ENCODE measurements around the gene CDKL4. TPM values are rescaled to one million over a fixed set of nuclear protein-coding genes. Genes with fewer than 3 reads are reported as not detected.
"Not testable (repeated sequence)": the region's sequence is repeated elsewhere in the genome, so short reads cannot be mapped to it uniquely, and the experiment has no call there.

The CDKL4 gene
- total RNA-seq, 1 donor from 2014 or later: 2.0 TPM

DNA sequence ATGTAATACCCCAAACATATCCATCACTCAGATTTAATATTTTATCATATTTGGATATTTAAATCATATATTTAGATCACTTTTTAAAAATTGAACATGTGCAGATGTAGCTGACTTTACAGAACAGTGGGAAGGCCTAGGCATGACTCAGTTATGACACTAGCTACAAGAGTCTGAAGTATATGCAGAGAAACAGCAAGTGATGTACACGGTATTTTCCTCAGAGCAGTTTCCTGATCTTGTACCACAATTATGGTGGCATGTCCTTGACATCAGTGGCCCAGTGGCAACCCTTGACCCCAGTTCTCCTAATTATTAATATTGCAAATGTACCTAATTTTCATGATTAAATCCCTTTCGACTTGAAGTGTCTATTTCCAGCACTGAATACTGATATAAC lies 28.2 kb downstream of the CDKL4 start:
- Mint-ChIP-seq H3K4me1 (ENCODE audit: low read depth) (no peaks in the 10 kb centered on the region), H3K27ac (no peak overlapping the region), H3K27me3 (no peaks in the 10 kb centered on the region), H3K9me3 (ENCODE audit: low read depth) (no peaks in the 10 kb centered on the region), H3K4me3 (ENCODE audit: low read depth) (no peak overlapping the region), H3K36me3 (ENCODE audit: insufficient read depth) (no peaks in the 10 kb centered on the region)
- TF ChIP-seq, protein P1, sequence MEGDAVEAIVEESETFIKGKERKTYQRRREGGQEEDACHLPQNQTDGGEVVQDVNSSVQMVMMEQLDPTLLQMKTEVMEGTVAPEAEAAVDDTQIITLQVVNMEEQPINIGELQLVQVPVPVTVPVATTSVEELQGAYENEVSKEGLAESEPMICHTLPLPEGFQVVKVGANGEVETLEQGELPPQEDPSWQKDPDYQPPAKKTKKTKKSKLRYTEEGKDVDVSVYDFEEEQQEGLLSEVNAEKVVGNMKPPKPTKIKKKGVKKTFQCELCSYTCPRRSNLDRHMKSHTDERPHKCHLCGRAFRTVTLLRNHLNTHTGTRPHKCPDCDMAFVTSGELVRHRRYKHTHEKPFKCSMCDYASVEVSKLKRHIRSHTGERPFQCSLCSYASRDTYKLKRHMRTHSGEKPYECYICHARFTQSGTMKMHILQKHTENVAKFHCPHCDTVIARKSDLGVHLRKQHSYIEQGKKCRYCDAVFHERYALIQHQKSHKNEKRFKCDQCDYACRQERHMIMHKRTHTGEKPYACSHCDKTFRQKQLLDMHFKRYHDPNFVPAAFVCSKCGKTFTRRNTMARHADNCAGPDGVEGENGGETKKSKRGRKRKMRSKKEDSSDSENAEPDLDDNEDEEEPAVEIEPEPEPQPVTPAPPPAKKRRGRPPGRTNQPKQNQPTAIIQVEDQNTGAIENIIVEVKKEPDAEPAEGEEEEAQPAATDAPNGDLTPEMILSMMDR (IDR thresholded peaks at IDR 0.05; ENCODE audit: unreplicated experiment): no peak
- no peak for DNase-seq (ENCODE audit: low spot score, unreplicated experiment)

GRCh38 chr2:39213015-39213414 lies 30.8 kb downstream of the CDKL4 start:
- Mint-ChIP-seq H3K9me3 (ENCODE audit: low read depth) (no peaks in the 10 kb centered on the region), H3K4me3 (ENCODE audit: low read depth) (no peak overlapping the region), H3K36me3 (ENCODE audit: insufficient read depth) (no peaks in the 10 kb centered on the region), H3K27ac (no peak overlapping the region), H3K27me3 (no peaks in the 10 kb centered on the region), H3K4me1 (ENCODE audit: low read depth) (no peaks in the 10 kb centered on the region)
- no peak for DNase-seq (ENCODE audit: low spot score, unreplicated experiment)
- TF ChIP-seq, protein P1 (IDR thresholded peaks at IDR 0.05; ENCODE audit: unreplicated experiment): no peak

DNA sequence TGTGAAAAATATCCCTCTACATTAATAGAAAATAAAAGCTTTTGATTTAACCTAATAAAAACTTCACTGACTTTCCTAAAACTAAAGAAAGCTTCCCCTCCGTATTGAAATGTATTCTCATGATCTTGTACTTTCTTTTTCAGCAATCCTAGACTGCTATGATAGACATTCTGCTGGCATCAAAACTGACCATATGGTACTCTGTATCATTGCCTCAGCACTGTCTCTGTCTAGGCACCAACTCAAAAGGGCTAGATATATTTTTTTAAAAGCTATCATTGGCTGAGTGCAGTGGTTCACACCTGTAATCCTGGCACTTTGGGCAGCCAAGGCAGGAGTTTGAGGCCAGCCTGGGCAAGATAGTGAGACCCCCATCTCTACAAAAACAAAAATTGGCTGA lies 32.9 kb downstream of the CDKL4 start:
- Mint-ChIP-seq H3K36me3 (ENCODE audit: insufficient read depth) (no peaks in the 10 kb centered on the region), H3K9me3 (ENCODE audit: low read depth) (no peaks in the 10 kb centered on the region), H3K4me1 (ENCODE audit: low read depth) (no peaks in the 10 kb centered on the region), H3K4me3 (ENCODE audit: low read depth) (no peak overlapping the region), H3K27me3 (no peaks in the 10 kb centered on the region), H3K27ac (no peak overlapping the region)
- no peak for DNase-seq (ENCODE audit: low spot score, unreplicated experiment)
- TF ChIP-seq, protein P1 (IDR thresholded peaks at IDR 0.05; ENCODE audit: unreplicated experiment): no peak

DNA sequence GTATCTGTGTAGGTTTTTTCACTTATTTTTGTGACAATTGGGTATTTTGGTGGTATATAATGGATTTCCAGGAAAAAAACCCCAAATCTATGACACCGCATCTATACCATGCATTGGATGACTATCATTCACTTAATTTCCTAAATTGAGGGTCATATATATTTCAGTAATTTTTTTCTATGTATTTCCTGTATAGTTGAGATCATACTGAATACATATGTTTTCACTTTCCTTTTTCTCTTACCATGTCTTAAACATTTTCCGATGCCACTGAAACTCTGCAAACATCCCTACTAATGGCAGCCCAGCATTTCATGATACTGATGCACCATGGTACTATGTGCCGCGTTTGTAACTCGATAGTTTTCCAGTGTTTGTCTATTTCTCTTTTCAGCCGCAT lies 40.4 kb downstream of the CDKL4 start:
- Mint-ChIP-seq H3K27ac (no peak overlapping the region), H3K9me3 (ENCODE audit: low read depth) (peaks cover 12% of the 10 kb centered on the region), H3K4me1 (ENCODE audit: low read depth) (no peaks in the 10 kb centered on the region), H3K36me3 (ENCODE audit: insufficient read depth) (peaks cover 4% of the 10 kb centered on the region), H3K27me3 (no peaks in the 10 kb centered on the region), H3K4me3 (ENCODE audit: low read depth) (no peak overlapping the region)
- TF ChIP-seq, protein P1 (IDR thresholded peaks at IDR 0.05; ENCODE audit: unreplicated experiment): no peak
- DNase-seq (ENCODE audit: low spot score, unreplicated experiment): no peak

- H3K9me3 Mint-ChIP-seq (ENCODE audit: low read depth): peaks cover 12% of the 10 kb centered on the region
- DNase-seq (ENCODE audit: low spot score, unreplicated experiment): no peak
- H3K4me1 Mint-ChIP-seq (ENCODE audit: low read depth): no peaks in the 10 kb centered on the region
- no peak overlapping the region for H3K4me3 Mint-ChIP-seq (ENCODE audit: low read depth)
- no peaks in the 10 kb centered on the region for H3K27me3 Mint-ChIP-seq
- H3K27ac Mint-ChIP-seq: no peak overlapping the region
- TF ChIP-seq, protein P1 (IDR thresholded peaks at IDR 0.05; ENCODE audit: unreplicated experiment): no peak
- peaks cover 4% of the 10 kb centered on the region for H3K36me3 Mint-ChIP-seq (ENCODE audit: insufficient read depth)
Measured at GRCh38 chr2:39202639-39203369, 41.0 kb downstream of the CDKL4 start.

DNA sequence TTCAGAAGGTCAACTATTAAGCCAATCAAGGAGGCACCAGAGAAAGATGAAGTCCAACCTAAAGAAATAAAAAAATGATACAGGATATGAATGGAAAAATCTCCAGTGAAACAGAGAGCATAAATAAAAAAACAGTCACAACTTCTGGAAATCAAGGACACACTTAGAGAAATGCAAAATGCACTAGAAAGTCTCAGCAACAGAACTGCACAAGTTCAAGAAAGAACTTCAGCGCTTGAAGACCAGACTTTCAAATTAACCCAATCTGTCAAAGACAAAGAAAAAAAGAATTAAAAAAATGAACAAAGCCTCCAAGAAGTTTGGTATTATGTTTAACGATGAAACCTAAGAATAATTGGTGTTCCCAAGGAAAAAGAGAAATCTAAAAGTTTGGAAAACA lies 46.8 kb downstream of the CDKL4 start:
- not testable (repeated sequence) for DNase-seq (ENCODE audit: low spot score, unreplicated experiment); H3K27me3 Mint-ChIP-seq; H3K4me1 Mint-ChIP-seq (ENCODE audit: low read depth); H3K36me3 Mint-ChIP-seq (ENCODE audit: insufficient read depth); H3K4me3 Mint-ChIP-seq (ENCODE audit: low read depth); H3K27ac Mint-ChIP-seq
- peaks cover 12% of the 10 kb centered on the region for H3K9me3 Mint-ChIP-seq (ENCODE audit: low read depth)

All from progenitor cell of endocrine pancreas (in vitro differentiated cells).